ENCODE measurements around the gene KLF14. TPM values are rescaled to one million over a fixed set of nuclear protein-coding genes. Genes with fewer than 3 reads are reported as not detected.

The KLF14 gene
- total and polyA plus RNA-seq, 2 of the 13 experiments (the other 11 are each of a cell fraction or from before 2014, with no cell fraction given): not detected

- Histone ChIP-seq H3K27ac (ENCODE audit: extremely low read length, insufficient read depth, low read length) (no peak overlapping the region), H3K36me3 (replicated peaks in 1 of 2; ENCODE audit: control insufficient read depth in 1 of 2, insufficient read depth in 2 of 2, low read length in 2 of 2) (no peaks in the 10 kb centered on the region), H3K27me3 (ENCODE audit: control insufficient read depth in 1 of 2, insufficient read depth in 2 of 2, low read length in 2 of 2) (peaks cover 0 to 9% of the 10 kb centered on the region in 2 experiments; a peak in 1 of 5 replicates), H4K20me1 (ENCODE audit: insufficient read depth, low read length) (no peaks in the 10 kb centered on the region), H3K9ac (ENCODE audit: insufficient read depth, low read depth, low read length) (no peak overlapping the region), H3K9me3 (ENCODE audit: low read length) (no peaks in the 10 kb centered on the region), H3K4me3 (replicated peaks in 1 of 3; ENCODE audit: insufficient read depth in 1 of 3, low read depth in 2 of 3, low read length in 3 of 3) (no peak overlapping the region), H3K4me1 (ENCODE audit: insufficient read depth, low read length) (no peaks in the 10 kb centered on the region), H3K4me2 (ENCODE audit: low read depth, low read length) (no peak overlapping the region), H2AFZ (ENCODE audit: low read length) (no peak overlapping the region), H3K79me2 (ENCODE audit: insufficient read depth, low read length) (no peaks in the 10 kb centered on the region)
- CTCF ChIA-PET (ENCODE audit: low intra/inter-chr PET ratio, low total read pairs): interaction anchor here (0.8 to 1.6 kb wide), 5 partner anchors 25 to 686 kb away, joined by 3 to 4 read pairs (median 4); no protein-coding TSS in a partner anchor
- WGBS (ENCODE audit: low lambda C conversion rate): 1% methylated on average over 2 of the region's 2 CpGs
- peak; percentile 29 for DNase-seq (ENCODE audit: low spot score)
- ATAC-seq: no peak
- no peak for FAIRE-seq
- no TSS peak for BruUV-seq (replicated peaks)
- POLR2A ChIA-PET: no interaction called here
- intact Hi-C loops (cut with micrococcal nuclease; ENCODE audit: unreplicated experiment) (loop anchor here (1.0 kb wide), 1 partner anchor 516 kb away; no protein-coding TSS in a partner anchor), in situ Hi-C loops (cut with HindIII; ENCODE audit: extremely low pct_ligation_motif_present, low pct_unique_long_range_greater_than_20kb) (no loop called here)
- TF ChIP-seq SMC3 (IDR thresholded peaks at IDR 0.05; ENCODE audit: low read length): peak; percentile 47; the same call in 1 of the 2 replicates
- TF ChIP-seq MTF2 (CRISPR knock-in tag; IDR thresholded peaks at IDR 0.05; ENCODE audit: borderline replicate concordance): no peak
- peak; percentile 58 for TF ChIP-seq STAG1 (CRISPR knock-in tag; IDR thresholded peaks at IDR 0.05)
- no peak for TF ChIP-seq RARA (CRISPR knock-in tag; IDR thresholded peaks at IDR 0.05)
- no peak for TF ChIP-seq ZNF121 (CRISPR knock-in tag; IDR thresholded peaks at IDR 0.05)
- TF ChIP-seq FOXP4 (CRISPR knock-in tag; IDR thresholded peaks at IDR 0.05): no peak
- TF ChIP-seq ZBTB49 (CRISPR knock-in tag; IDR thresholded peaks at IDR 0.05; ENCODE audit: borderline replicate concordance): no peak
- TF ChIP-seq STAT6 (CRISPR knock-in tag; IDR thresholded peaks at IDR 0.05; ENCODE audit: borderline replicate concordance): no peak
- no peak for TF ChIP-seq ZNF567 (CRISPR knock-in tag; IDR thresholded peaks at IDR 0.05; ENCODE audit: borderline replicate concordance)
- no peak for TF ChIP-seq MLXIP (CRISPR knock-in tag; IDR thresholded peaks at IDR 0.05; ENCODE audit: borderline replicate concordance)
- no peak for TF ChIP-seq FOXK1 (CRISPR knock-in tag; IDR thresholded peaks at IDR 0.05; ENCODE audit: borderline replicate concordance, low read depth)
- no peak for TF ChIP-seq ETV5 (CRISPR knock-in tag; IDR thresholded peaks at IDR 0.05; ENCODE audit: borderline replicate concordance)
- TF ChIP-seq HES4 (CRISPR knock-in tag; IDR thresholded peaks at IDR 0.05; ENCODE audit: borderline replicate concordance): no peak
- no peak for TF ChIP-seq HOXA3 (CRISPR knock-in tag; IDR thresholded peaks at IDR 0.05)
These were observed 24.5 kb upstream of the KLF14 start for GRCh38 chr7:130758429-130759056.
